ENCODE measurements around the gene ALAS1.

Gene ALAS1

DNA sequence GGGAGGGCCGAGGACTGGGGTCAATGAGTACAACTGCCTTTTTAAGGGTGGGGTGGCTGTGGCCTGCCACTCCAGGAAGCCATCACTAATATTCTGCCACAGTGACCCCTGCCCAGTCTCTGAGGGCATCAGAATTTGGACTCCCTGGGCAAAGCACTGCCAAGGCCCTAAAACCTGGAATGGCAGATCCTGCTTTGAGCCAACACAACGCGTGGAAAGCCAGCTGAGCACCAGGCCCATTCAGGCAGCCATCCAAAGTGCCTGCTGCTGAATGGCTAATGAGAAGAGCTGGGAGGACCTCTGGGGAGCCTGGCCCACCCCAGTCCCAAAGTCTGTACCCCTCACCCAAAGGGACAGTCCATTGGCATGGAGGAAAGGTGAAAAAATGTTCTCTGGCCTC lies 36.0 kb downstream of the ALAS1 start:
- DNase-seq (ENCODE audit: low spot score) = no peak
- FAIRE-seq = no peak

DNA sequence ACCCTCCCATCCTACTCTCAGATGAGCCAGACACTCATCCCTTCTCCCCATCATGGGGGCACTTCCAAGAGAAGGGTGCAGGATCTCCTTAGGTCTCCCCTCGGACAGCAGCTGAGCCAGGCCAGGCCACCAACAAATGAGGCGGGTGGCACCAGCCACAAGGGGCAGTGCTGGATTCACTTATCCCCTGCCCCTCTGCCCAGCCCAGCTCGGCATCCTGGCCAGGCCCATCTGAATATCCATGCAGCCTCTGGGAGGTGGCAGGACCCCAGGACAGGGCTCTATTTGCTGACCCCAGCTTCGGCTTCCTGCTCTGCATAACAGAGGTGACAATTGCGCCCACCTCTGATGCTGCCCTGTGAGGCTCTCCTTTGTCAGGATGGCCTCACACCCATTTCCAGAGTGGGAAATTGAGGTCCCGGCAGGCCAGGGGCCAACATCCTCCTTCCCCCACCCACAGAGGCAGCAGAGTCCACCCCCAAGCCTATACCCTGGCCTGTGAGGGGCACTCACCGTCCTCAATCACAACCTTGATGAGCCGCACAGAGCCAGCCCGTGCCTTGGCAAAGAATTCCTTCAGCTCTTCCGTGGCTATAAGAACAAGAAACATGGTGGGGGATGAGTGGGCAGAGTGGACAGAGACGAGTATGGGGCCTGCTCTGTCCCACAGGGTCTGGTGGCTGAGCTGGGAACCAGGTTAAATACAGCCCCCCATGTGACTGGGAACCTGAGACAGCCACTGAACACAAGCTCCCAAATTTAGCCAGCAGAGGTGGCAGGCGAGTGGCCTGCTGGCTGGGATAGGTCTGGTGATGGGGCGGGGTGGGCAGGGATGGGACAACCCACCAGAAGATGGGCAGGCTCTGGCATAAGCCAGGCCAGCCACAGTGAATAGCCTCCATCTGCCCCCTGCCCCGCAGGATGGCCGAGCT lies 36.8 kb downstream of the ALAS1 start:
- FAIRE-seq (no peak), DNase-seq (ENCODE audit: low spot score) (no peak)

DNA sequence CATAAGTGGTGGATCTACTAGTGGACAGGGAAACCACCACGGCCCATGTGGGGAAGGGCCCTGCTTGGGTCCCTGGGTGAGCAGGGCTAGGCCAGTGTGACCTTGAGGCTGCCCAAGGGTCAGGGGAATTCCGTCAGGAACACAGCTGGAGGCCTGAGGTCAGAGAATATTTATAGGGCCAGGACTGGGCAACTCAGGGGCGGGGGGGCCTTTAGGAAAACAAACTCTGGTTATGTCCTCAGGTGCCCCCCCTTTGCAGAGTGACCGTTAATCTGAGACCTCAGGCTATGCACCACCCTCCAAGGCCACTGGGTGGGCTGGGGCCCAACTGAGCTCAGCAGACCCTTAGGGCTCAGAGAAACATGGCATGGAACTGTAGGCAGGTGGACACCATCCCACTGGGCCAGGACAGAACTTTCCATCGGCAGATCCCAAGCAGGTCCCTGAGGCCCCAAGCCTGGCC lies 38.5 kb downstream of the ALAS1 start:
- FAIRE-seq (no peak), DNase-seq (ENCODE audit: low spot score) (no peak)

DNA sequence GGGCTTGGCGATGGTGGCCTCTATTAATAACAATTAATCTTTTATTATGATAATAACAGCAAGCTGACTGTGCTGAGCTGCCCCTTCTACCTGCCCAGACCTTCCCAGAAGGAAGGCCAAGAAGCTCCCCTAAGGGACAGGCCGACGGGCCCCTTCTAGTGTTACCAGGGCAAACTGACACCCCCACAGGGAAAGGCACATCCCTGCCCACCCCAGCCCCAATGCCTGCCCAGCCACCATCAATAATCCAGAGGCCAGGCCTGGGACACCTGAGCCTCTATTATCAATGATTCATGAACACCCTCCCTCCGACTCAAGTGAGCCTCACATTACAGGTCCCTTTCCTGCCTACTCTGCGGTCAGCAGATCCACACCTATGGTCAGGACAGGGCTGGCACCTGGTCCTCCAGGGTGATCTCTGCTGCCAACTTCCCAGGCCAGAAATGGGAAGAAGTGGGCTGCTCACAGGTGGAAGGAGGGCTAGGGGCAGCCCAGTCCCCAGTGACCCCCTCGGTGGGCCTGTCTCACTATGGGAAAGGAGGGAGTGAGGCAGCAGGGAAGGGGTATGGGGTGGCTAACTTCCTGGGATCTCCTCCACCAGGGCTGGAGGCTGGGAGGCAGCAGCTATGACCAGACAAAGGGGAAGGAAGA lies 39.2 kb downstream of the ALAS1 start:
- FAIRE-seq = no peak
- peak; percentile 22 for DNase-seq (ENCODE audit: low spot score)

DNA sequence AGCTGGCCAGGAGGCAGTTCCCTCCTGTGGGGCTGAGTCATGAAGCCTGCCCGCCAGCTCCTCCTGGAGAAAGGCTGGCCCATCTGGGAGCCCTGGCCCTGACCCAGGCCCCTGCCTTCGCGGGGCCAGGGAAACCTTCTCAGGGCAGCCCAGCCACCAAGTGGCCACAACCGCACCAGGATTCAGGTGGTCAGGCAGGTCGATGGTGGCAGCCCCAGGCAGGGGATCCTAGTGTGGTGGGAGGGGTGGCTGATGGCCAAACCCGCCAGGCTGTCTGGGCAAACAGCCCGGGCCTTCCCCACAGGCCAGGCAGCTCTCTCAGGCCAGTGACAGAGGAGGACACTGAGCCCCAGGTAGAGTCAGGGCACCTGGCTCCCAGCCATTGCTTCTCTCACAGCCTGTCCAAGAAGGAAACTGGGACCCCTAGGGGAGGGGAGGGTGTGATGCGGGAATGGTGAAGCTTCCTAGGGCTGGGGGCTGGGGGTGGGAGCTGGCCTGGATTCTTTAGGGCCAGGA lies 39.8 kb downstream of the ALAS1 start:
- DNase-seq (ENCODE audit: low spot score) (peak; percentile 87), FAIRE-seq (peak; percentile 89)

DNA sequence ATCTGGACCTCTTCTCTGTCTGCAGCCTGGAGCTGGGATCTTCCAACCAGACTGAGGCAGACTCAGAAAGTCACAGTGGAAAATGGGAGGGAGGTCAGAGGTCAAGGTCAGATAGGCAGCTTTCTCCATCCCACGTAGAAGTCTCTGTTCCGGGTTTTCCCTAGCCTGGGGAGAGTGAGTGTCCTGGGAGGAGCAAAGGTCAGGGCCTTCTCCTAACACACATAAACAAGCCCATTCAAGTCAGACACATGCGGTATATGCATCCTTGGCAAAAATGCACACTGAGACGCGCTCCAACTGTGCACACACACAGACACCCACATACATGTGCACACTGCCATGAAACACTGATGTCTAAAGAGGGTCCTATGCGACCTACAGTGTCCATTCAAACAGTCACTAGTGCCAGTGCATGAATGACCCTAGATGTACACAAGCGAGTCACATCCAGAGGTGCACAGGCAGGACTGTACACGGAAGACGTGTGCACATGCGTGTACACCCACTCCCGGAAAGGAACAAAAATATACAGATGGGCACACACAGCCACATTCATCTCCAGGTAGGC lies 40.3 kb downstream of the ALAS1 start:
- DNase-seq (ENCODE audit: low spot score) (no peak), FAIRE-seq (no peak)

DNA sequence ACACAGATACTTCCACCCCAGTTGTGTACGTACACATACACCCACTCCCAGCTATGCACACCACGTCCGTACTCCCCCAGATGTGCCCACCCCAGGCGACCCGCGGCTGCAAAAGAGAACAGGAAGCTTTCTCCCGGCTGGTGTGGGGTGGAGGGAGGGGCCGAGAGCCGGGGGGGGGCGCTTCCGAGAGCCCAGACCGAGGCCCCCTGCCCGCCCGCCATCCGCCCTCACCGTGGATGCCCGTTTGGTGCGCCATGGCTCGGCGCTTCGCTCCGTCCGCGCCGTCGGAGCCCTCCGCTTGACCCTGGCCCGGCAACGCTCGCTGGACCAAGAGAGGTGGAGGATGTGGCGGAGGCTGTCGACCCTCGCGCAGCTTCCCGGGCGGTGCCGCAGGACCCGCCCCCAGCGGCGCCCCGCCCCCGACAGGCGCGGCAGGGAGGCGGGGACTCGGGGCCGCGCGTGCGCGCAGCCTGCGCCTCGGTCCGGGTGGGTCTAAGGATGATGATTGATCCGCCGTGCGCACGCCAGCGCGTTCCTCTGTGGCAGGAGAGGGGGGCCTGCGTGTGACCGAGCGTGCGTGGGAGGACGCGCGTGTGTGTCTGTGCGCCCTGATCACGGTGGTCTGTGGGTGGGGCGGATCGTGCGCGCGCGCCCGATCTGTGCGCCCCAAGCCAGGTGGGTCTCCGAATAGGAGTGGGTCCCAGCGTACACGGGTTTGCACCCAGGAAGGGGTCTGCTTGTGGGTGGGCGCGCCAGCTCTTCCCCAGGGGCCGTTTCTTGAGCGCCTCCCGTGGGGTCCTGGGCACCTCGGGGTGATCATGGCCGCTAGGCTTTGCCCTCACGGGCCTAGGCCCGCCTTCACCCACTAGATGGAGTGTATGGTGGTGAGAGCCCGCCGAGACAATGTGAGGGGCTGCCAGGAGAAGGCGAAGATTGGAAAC lies 41.1 kb downstream of the ALAS1 start, which contains the start of gene TWF2:
TWF2 (minus strand) TSS at position 398 of the 941 bp plus-strand sequence; CDS start at position 256, 142 bp downstream.
- FAIRE-seq (no peak), DNase-seq (ENCODE audit: low spot score) (peak; percentile 32)

DNA sequence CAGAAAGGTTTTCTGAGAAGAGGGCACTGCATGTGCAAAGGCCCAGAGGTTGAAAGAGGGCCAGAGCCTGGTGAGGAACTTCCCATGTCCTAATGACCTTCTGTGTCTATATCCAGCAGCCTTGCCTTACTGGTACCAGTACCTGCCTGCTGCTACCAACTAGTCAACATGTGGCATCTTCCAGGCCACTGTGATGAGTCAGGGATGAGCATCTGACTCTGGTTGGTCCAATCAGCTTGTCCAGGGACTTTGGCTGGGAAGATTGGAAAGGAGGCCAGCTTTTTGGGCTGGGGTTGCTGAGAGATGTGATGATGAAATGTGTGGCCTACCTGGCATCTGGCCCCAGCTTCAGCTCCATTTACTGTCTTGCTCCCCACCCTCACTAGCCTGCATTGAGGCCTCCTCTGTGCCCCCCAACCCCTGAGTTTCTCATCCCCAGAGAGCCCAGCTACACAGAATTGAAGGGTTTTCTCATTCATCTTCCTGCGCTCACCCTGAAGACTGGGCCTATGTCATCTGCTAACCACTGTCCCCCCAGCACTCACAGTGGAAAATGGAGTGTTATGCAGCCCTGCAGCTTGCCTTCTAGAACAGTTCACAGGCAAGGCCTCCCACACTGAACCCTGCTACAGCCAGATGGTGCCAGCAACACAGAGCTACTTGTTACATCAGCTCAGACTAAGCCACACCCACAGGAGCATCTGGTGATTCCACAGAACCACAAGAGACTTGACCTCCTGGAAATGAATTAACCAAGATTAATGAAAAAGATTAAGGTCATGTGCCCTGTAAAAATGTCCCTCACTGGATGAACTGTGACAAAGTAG lies 42.3 kb downstream of the ALAS1 start:
- DNase-seq (ENCODE audit: low spot score) = peak; percentile 14
- FAIRE-seq = no peak

DNA sequence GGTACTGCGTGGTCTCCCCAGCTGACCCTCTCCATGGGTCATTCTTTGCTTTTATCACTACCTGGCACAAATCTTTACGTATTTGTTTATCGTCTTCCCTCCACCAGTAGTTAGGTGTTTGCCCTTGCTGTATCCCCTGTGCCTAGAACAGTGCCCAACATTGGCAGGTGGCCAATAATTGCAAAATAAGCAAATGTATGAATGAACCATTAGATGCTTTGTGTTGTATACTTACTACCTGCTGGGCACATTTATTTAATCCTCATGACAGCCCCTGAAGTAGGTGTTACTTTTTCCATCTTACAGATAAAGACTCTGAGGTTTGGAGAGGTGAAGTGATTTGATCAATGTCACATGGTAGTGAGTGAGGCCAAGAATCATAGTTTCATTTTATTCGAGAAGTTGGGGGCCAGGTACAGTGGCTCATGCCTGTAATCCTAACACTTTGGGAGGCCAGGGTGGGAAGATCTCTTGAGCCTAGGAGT lies 43.0 kb downstream of the ALAS1 start:
- DNase-seq (ENCODE audit: low spot score) (no peak), FAIRE-seq (no peak)

DNA sequence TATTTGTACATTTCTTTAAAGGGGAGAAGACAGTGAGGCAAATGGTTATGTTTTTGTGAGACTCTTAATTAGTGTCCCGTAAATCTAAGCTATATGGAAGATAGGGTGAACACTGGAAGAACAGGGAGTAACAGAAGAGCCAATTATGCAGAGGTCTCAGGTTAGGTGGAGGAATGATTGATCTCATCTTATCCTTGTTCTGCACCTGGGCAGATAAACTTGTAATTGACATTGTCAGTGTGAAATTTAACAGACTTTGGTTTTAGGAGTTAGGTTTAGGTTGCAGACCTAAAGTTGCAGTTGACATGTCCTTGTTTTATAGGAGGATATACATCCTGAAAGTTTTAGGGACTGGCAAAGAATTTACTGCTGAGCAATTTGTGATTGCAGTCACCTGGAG lies 44.1 kb downstream of the ALAS1 start:
- FAIRE-seq = no peak
- DNase-seq (ENCODE audit: low spot score) = no peak

DNA sequence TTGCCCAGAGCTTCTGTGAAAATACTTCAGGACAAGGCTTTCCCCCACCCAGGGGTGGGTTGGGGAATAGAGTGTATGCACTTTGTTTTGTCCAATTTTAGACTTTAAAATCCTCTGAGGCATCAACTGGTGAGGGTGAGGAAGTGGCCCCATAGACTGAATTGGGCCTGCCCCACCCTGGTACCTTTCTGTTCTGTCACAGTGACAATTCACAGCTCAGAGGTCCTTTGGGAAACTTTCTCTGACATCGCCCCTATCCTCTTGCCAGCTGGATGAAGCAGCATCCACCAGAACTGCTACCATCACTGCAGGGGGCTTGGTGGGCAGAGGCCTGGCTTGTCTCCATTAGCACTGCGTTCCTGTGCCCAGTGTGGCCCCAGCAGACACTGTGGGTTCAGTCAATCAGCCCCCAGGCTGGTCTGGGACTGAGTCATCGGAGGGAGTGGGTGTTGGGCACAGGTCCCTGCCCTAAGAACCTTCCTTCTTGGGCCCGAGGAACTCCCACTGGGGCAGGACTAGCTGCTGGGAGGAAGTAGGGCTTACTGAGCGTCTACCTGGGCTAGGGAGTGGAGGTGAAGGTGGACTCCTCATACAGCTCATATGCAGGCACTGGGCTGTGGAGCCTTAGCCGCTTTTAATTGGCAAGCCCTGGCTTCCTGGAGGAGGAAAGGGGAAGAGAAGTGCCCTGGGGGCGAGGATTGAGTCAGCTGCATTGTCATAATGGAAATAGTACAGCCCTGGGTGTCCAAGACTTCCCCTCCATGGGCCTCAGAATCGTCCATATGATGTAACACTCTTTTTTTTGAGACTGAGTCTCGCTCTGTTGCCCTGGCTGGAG lies 46.0 kb downstream of the ALAS1 start:
- no peak for FAIRE-seq
- peak; percentile 34 for DNase-seq (ENCODE audit: low spot score)

DNA sequence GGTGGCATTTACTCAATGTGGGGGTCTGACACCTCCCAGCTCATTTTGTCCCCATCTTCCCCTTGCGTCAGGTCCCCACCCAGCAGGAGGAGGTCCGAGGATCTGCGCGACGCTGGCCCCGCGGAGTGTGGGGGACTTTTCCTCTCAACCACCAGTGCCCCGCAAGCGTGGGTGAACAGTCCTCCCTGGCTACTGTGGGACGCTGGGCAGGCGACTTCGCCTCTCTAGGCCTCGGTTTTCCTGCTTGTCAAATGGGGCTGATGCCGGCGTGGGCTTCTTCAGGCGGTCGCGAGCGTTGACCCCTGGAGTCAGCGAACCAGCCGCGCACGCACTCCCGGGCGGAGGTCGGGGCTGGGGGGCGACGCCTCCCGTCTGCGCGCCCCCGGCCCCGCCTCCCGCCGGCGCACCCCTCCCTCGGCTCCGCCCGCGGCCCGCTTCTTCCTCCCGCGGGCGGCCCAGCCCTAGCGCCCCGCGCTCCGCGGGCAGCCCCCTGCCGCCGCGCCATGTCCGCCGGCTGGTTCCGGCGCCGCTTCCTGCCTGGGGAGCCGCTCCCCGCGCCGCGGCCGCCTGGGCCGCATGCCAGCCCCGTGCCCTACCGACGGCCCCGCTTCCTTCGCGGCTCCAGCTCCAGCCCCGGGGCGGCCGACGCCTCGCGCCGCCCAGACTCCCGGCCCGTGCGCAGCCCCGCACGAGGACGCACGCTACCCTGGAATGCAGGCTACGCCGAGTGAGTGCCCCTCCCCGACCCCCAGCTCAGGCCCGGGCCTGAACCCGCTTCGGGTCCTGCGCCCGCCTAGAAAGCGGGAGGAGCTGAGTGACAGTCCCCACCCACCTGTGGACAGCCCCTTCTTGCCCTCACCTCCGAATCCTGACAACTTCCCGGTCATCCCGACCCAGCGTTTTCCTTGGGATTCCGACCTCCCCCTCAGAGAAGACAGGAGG lies 47.6 kb downstream of the ALAS1 start, which contains the start of gene PPM1M:
PPM1M (plus strand) TSS at position 438 of the 942 bp plus-strand sequence; CDS start at position 504, 66 bp downstream.
- DNase-seq (ENCODE audit: low spot score) = no peak
- no peak for FAIRE-seq

DNA sequence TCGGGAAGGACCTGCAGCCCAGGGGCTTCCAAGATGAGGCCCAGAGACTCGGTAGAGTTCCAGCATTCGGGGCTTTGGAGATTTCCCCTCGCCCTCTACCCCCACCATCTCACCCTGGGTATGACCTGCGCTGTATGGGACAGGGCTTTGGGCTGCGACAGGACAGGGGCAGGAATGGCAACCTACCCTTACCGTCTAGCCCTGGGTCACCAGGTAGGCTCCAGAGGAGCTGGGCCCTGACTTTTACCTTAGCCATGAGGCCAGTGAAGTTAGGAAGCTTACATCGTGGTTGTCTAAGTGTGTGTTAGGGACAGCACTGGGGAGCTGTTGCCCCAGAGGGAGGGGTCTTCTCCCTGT lies 48.3 kb downstream of the ALAS1 start:
- no peak for FAIRE-seq
- no peak for DNase-seq (ENCODE audit: low spot score)

DNA sequence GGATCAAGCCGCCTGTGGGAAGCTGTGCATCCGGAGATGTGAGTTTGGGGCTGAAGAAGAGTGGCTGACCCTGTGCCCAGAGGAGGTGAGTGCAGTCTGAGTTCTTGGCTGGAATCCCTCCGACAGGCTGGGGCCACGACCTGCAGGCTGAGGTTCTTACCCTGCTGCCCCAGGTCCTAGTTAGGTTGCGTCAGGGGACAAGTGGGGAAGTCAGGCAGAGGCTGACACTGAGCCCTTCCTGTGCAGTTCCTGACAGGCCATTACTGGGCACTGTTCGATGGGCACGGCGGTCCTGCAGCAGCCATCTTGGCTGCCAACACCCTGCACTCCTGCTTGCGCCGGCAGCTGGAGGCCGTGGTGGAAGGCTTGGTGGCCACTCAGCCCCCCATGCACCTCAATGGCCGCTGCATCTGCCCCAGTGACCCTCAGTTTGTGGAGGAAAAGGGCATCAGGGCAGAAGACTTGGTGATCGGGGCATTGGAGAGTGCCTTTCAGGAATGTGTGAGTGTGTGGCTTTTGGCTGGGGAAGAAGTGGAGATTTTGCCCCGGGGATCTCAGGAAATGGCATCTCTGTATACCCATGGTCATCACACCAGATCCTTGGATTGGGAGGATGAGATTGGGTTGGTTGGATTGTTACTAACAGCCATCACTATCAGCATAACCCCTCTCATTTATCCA lies 48.9 kb downstream of the ALAS1 start:
- DNase-seq (ENCODE audit: low spot score) = no peak
- FAIRE-seq = no peak

DNA sequence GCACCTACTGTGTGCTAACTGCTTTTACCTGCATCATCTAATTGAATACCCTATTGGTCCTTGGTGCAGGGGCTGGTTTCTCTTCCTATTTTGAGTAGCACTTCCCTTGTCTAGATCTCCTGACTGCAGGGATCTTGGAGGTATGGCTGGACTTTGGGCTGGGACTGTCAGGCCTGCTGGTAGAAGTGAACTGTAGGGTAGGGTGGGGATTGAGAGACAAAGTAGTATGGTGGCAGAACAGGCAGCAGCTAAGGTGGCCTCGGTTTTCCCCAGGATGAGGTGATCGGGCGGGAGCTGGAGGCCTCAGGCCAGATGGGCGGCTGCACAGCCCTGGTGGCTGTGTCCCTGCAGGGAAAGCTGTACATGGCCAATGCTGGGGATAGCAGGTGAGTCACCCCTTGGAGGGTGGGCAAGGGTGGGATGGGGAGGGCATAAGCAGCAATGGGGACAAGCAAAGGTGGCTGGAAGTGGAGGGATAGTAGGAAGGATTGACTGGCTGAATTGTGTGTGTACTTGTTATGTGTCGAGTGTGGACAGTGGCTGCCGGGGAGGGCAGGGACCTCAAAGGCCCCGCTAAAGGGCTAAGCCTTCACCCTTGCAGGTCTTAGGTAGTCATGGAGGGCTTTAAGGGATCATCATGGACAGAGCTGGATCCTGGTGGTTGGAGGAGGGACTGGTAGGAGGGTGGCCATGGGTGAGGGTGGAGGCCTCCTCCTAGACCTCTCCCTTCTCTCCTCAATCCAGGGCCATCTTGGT lies 49.6 kb downstream of the ALAS1 start:
- FAIRE-seq (no peak), DNase-seq (ENCODE audit: low spot score) (no peak)

DNA sequence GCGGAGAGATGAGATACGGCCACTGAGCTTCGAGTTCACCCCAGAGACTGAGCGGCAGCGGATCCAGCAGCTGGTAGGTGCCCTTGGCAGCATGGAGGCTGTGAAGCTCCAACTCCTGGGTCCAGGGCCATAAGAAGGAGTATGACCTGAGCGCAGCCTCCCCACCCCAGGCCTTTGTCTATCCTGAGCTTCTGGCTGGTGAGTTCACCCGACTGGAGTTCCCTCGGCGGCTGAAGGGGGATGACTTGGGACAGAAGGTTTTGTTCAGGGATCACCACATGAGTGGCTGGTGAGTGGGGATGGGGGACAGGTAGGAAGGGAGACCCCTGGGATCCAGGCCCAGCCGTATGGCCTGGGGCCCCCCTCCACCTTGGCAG lies 50.2 kb downstream of the ALAS1 start:
- FAIRE-seq (no peak), DNase-seq (ENCODE audit: low spot score) (no peak)
